Measurements from ENCODE around the gene KIF26A. TPM values are rescaled to one million over a fixed set of nuclear protein-coding genes. Genes with fewer than 3 reads are reported as not detected.
A peak's percentile ranks its signal among the peaks of the same experiment; 100 is the strongest.

The KIF26A gene
- total and polyA plus RNA-seq, 2 of the 13 experiments (the other 11 are each of a cell fraction or from before 2014, with no cell fraction given) = not detected

DNA sequence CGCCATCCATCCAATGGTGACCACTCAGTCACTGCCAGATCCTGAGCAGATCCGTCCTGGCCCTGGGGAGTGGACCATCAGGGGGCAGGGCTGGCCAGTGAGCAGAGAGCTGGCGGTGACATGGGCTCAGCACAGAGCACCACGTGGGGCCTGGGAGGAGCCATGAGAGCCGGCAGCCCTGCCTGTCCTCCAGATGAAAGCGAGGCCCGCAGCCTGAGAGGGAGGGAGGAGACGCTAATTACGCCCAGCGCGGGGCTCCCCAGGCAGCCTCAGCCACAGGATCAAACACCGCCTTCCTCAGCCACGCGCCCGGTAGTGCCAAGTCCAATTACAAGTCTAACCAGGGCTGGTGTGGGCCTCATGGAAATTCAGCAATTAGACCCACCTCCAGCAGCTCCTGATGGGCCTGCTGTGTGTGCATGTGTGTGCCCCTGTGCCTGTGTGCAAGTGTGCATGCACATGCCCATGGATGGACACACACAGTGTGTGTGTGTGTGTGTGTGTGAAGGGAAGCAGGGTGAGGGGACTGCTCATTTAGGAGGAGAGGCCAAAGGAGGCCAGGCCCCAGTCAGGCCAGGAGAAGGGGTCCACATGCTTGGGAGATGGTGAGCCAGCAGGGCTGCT lies 68.0 kb downstream of the KIF26A start (continued):
- TF ChIP-seq MXD1 (CRISPR knock-in tag; IDR thresholded peaks at IDR 0.05) (peak; percentile 32; the same call in 1 of the 2 replicates), ZNF841 (CRISPR knock-in tag; IDR thresholded peaks at IDR 0.05; ENCODE audit: borderline replicate concordance) (no peak)

GRCh38 chr14:104207142-104208014 lies 69.0 kb downstream of the KIF26A start:
- CTCF ChIA-PET (ENCODE audit: low intra/inter-chr PET ratio, low total read pairs) = no interaction called here
- Histone ChIP-seq H4K20me1 (ENCODE audit: insufficient read depth, low read length) (no peaks in the 10 kb centered on the region), H3K9me3 (ENCODE audit: low read length) (no peaks in the 10 kb centered on the region), H3K4me1 (ENCODE audit: insufficient read depth, low read length) (peaks cover 11% of the 10 kb centered on the region), H3K36me3 (replicated peaks in 1 of 2; ENCODE audit: control insufficient read depth in 1 of 2, insufficient read depth in 2 of 2, low read length in 2 of 2) (no peaks in the 10 kb centered on the region), H3K79me2 (ENCODE audit: insufficient read depth, low read length) (no peaks in the 10 kb centered on the region), H3K9ac (ENCODE audit: insufficient read depth, low read depth, low read length) (no peak overlapping the region), H3K27me3 (ENCODE audit: control insufficient read depth in 1 of 2, insufficient read depth in 2 of 2, low read length in 2 of 2) (peaks cover 3 to 14% of the 10 kb centered on the region in 2 experiments; a peak in 4 of 5 replicates), H3K4me2 (ENCODE audit: low read depth, low read length) (no peak overlapping the region), H3K27ac (ENCODE audit: extremely low read length, insufficient read depth, low read length) (no peak overlapping the region), H3K4me3 (replicated peaks in 1 of 3; ENCODE audit: insufficient read depth in 1 of 3, low read depth in 2 of 3, low read length in 3 of 3) (no peak overlapping the region), H2AFZ (ENCODE audit: low read length) (no peak overlapping the region)
- no peak for ATAC-seq
- intact Hi-C loops (cut with micrococcal nuclease; ENCODE audit: unreplicated experiment) (no loop called here), in situ Hi-C loops (cut with HindIII; ENCODE audit: extremely low pct_ligation_motif_present, low pct_unique_long_range_greater_than_20kb) (no loop called here)
- POLR2A ChIA-PET = no interaction called here
- no peak for DNase-seq (ENCODE audit: low spot score)
- TF ChIP-seq ZSCAN29 (CRISPR knock-in tag; conservative IDR thresholded peaks at IDR 0.05) = no peak
- no peak for TF ChIP-seq SPEN (CRISPR knock-in tag; IDR thresholded peaks at IDR 0.05; ENCODE audit: low read depth)
- TF ChIP-seq MTF1 (CRISPR knock-in tag; IDR thresholded peaks at IDR 0.05) = no peak
- TF ChIP-seq ZSCAN30 (CRISPR knock-in tag; IDR thresholded peaks at IDR 0.05) = no peak
- TF ChIP-seq ARID2 (CRISPR knock-in tag; IDR thresholded peaks at IDR 0.05; ENCODE audit: borderline replicate concordance) = no peak
- TF ChIP-seq, protein P1, sequence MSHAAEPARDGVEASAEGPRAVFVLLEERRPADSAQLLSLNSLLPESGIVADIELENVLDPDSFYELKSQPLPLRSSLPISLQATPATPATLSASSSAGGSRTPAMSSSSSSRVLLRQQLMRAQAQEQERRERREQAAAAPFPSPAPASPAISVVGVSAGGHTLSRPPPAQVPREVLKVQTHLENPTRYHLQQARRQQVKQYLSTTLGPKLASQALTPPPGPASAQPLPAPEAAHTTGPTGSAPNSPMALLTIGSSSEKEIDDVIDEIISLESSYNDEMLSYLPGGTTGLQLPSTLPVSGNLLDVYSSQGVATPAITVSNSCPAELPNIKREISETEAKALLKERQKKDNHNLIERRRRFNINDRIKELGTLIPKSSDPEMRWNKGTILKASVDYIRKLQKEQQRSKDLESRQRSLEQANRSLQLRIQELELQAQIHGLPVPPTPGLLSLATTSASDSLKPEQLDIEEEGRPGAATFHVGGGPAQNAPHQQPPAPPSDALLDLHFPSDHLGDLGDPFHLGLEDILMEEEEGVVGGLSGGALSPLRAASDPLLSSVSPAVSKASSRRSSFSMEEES (CRISPR knock-in tag; IDR thresholded peaks at IDR 0.05) = no peak
- TF ChIP-seq, protein P2, sequence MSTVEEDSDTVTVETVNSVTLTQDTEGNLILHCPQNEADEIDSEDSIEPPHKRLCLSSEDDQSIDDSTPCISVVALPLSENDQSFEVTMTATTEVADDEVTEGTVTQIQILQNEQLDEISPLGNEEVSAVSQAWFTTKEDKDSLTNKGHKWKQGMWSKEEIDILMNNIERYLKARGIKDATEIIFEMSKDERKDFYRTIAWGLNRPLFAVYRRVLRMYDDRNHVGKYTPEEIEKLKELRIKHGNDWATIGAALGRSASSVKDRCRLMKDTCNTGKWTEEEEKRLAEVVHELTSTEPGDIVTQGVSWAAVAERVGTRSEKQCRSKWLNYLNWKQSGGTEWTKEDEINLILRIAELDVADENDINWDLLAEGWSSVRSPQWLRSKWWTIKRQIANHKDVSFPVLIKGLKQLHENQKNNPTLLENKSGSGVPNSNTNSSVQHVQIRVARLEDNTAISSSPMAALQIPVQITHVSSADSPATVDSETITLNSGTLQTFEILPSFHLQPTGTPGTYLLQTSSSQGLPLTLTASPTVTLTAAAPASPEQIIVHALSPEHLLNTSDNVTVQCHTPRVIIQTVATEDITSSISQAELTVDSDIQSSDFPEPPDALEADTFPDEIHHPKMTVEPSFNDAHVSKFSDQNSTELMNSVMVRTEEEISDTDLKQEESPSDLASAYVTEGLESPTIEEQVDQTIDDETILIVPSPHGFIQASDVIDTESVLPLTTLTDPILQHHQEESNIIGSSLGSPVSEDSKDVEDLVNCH (CRISPR knock-in tag; IDR thresholded peaks at IDR 0.05) = no peak
- no peak for TF ChIP-seq MTF2 (CRISPR knock-in tag; IDR thresholded peaks at IDR 0.05; ENCODE audit: borderline replicate concordance)
- TF ChIP-seq ZNF20 (CRISPR knock-in tag; IDR thresholded peaks at IDR 0.05) = no peak
- TF ChIP-seq ZEB1 (IDR thresholded peaks at IDR 0.05; ENCODE audit: insufficient replicate concordance, low read depth) = no peak
- no peak for TF ChIP-seq ZNF737 (CRISPR knock-in tag; IDR thresholded peaks at IDR 0.05; ENCODE audit: borderline replicate concordance)
- no peak for TF ChIP-seq RBAK (CRISPR knock-in tag; IDR thresholded peaks at IDR 0.05)
- TF ChIP-seq FOXC1 (CRISPR knock-in tag; IDR thresholded peaks at IDR 0.05; ENCODE audit: borderline replicate concordance) = no peak
- BruUV-seq (replicated peaks) = no TSS peak
- no peak for FAIRE-seq
- 48% methylated on average over 13 of the region's 22 CpGs for WGBS (ENCODE audit: low lambda C conversion rate)

Measured in HepG2 (cell line).